GM18505 (cell line): ENCODE data around the gene OR2C3.
"Not testable (repeated sequence)": the region's sequence is repeated elsewhere in the genome, so short reads cannot be mapped to it uniquely, and the experiment has no call there.

Experiments
- ATAC-seq: cut with Tn5 transposase; IDR thresholded peaks from one replicate; pipeline ENCODE4 v1.9.1; 2021; ENCODE audit not compliant: unreplicated experiment
- POLR2A ChIP-seq: IDR thresholded peaks from 4 replicates; pipeline ENCODE4 v1.6.1; 2011; ENCODE audit warnings: borderline replicate concordance; ENCODE audit not compliant: insufficient read depth, insufficient read length; ENCODE audit errors: extremely low read depth

Gene OR2C3

GRCh38 chr1:247539215-247539614 lies 3.0 kb upstream of the OR2C3 start:
- TF ChIP-seq POLR2A: no peak
- ATAC-seq: no peak

DNA sequence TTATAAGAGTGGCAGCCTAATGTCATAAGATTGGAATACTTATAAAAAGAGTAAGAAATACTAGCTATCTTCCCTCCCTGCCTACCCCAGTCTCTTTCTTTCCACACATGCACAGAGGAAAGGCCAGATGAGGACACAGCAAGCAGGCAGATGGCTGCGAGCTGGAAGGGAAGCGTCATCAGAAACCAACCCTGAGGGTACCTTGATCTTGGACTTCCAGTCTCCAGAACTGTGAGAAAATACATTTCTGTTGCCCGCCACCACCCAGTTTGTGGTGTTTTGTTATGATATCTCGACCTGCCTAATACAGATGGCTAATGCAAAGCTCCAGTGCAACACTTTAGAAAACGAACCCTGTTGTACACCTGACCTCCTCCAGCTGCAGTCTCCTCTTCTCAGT lies 2.3 kb upstream of the OR2C3 start:
- ATAC-seq: no peak
- no peak for TF ChIP-seq POLR2A

- ATAC-seq: no peak
- no peak for TF ChIP-seq POLR2A
These were observed 838 bp downstream of the OR2C3 start for GRCh38 chr1:247535402-247535801.

DNA sequence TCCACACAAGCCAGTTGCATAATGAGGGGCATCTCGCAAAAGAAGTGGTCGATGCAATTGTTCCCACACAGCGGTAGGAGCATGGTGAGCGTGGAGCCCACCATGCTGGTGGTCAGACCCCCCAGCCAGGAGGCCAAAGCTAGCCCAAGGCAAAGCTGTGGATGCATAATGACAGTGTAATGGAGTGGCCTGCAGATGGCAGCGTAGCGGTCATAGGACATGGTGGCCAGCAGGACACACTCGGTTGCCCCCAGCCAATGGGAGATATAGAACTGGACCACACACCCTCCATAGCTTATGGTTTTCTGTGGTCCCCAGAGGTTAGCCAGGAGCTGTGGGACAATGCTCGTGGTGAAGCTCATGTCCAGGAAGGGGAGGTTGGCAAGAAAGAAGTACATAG lies 4.3 kb downstream of the OR2C3 start:
- ATAC-seq: no peak
- no peak for TF ChIP-seq POLR2A

GRCh38 chr1:247530785-247531184 lies 5.5 kb downstream of the OR2C3 start:
- TF ChIP-seq POLR2A: no peak
- ATAC-seq: no peak

GRCh38 chr1:247529771-247530355 lies 6.4 kb downstream of the OR2C3 start:
- TF ChIP-seq POLR2A: no peak
- ATAC-seq: no peak

DNA sequence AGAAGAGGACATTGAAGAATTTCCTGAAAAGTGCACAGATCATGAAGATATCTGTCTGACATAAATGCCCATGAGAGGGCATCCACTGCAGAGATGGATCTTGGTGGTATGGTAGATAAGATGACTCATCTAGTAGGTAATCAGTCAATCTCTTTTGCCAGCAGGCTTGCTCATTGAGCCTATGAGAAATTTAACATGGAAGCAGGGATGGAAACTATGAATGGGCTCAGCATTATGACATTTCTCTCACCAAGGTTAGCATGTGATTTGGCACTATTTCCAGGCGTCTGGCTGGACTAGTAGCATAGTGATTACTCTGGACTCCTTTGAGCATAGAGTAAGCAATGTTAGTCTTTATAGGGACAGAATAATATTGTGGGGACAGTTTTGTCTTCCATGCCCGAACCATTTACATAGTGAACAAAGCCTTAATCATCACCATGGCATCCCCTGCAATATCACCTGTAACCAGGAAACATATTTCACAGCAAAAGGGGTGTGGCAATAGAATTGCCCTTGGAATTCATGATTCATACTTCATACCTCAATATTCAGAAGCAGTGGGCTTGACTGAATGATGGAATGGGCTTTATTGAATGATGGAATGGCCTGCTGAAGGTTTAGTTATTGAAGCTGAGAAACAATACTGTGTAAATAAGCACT lies 7.3 kb downstream of the OR2C3 start:
- no peak for ATAC-seq
- no peak for TF ChIP-seq POLR2A

GRCh38 chr1:247521886-247522285 lies 14.4 kb downstream of the OR2C3 start:
- not testable (repeated sequence) for ATAC-seq

GRCh38 chr1:247518613-247518891 lies 17.7 kb downstream of the OR2C3 start:
- no peak for ATAC-seq
- no peak for TF ChIP-seq POLR2A

GRCh38 chr1:247517795-247518612 lies 18.2 kb downstream of the OR2C3 start:
- no peak for ATAC-seq

GRCh38 chr1:247506831-247507230 lies 29.4 kb downstream of the OR2C3 start:
- no peak for TF ChIP-seq POLR2A
- no peak for ATAC-seq

More at GRCh38 chr1:247517795-247518612, 18.2 kb downstream of the OR2C3 start:
- no peak for TF ChIP-seq POLR2A

DNA sequence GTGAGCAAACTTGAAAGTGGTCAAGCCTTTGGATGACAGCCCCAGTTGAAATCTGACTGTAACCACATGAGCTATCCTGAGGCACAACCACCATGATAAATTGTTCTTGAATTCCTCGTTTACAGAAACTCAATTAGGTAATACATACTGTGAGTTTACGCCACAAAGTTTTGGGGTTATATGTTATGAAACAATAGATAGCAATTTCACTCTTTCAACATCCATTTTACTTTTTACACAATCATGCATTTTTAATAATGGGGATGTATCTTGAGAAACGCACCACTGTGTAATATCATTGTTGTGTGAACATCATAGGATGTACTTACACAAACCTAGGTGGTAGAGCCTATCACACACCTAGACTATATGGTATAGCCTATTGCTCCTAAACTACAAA lies 35.4 kb downstream of the OR2C3 start:
- TF ChIP-seq POLR2A: no peak
- ATAC-seq: no peak

DNA sequence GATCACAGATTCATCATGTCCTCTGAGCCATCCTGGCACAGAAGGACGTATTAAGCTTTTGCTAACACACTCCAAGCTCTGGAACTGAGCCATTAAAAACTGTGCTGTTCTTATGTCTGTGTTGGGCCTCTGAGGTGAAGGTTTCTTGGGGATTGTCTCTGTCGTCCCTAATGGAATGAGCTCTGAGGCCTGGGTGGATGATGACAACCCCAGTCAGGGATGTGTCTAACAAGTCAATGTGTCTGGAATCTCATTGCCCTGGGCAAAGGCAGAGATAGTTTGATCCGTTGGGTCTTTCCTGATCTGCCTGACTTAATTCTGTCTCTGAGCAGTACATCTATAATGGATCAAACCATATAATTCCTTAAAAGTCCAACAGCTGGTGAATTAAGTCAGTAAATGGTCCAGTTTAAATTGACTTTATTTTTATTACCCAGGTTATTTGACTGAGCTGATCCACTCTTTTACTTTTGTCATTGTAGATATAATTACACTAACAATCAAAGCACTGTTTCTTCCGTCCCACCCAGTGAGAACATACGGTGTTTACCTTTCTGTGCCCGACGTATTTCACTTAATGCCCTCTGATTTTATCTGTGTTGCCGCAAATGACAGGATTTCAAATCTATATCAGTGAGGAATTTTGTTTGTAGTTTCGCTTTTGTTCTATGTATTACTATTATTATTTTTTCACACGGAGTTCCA lies 39.5 kb downstream of the OR2C3 start:
- ATAC-seq: no peak
- TF ChIP-seq POLR2A: no peak

- no peak for TF ChIP-seq POLR2A
These were observed 41.5 kb downstream of the OR2C3 start for GRCh38 chr1:247494767-247495166.

DNA sequence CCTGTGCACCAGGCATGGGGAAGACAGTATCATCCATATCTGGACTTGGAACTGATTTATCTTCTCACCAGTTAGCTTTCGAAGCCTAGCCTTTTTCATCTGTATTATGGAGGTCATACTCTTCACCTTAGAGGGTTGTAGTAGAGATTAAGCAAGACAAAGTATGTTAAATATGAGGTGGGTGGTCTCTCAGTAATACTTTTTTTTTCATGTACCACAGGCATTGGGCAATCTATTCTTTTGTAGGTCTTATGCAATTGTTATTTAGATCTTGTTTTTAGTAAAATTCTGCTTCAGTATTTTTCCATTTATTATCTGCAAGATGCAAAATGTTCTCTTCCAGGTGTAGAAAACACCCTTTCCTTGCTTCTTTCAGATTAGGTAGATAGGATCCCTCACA lies 43.1 kb downstream of the OR2C3 start:
- TF ChIP-seq POLR2A: no peak
- ATAC-seq: no peak

More at GRCh38 chr1:247494767-247495166, 41.5 kb downstream of the OR2C3 start:
- ATAC-seq: peak; percentile 76
